HepG2 (cell line): ENCODE measurements around the gene SHLD1. TPM values are rescaled to one million over a fixed set of nuclear protein-coding genes. Genes with fewer than 3 reads are reported as not detected.

Source experiments
- ATF2 ChIP-seq: sonication (generic); formaldehyde crosslinking; IDR thresholded peaks from 2 replicates; pipeline ENCODE4 v1.4.0; 2020; ENCODE audit warnings: missing genetic modification reagents
- CEBPB ChIP-seq: IDR thresholded peaks from 2 replicates; pipeline ENCODE4 v1.6.1; 2011; ENCODE audit warnings: low read depth, low read length, improper control_type of control experiment, borderline replicate concordance
- CSRNP1 ChIP-seq: sonication (generic); formaldehyde crosslinking; IDR thresholded peaks from 2 replicates; pipeline ENCODE4 v1.8.1; 2023; ENCODE audit warnings: mild to moderate bottlenecking, missing genetic modification reagents
- GATA4 ChIP-seq: sonication (generic); IDR thresholded peaks from 2 replicates; pipeline ENCODE4 v1.6.1; 2016; ENCODE audit warnings: antibody characterized with exemption, low read depth, borderline replicate concordance
- GLMP ChIP-seq: sonication (generic); formaldehyde crosslinking; IDR thresholded peaks from 2 replicates; pipeline ENCODE4 v1.9.0; 2021; ENCODE audit warnings: missing genetic modification reagents, mild to moderate bottlenecking, borderline replicate concordance
- JUND ChIP-seq: sonication (generic); formaldehyde crosslinking; IDR thresholded peaks from 2 replicates; pipeline ENCODE4 v1.8.0; 2022; ENCODE audit warnings: mild to moderate bottlenecking, missing genetic modification reagents
- NFKBIZ ChIP-seq: IDR thresholded peaks from 2 replicates; pipeline ENCODE4 v1.6.1; 2018; ENCODE audit warnings: missing genetic modification reagents, missing compliant biosample characterization
- PAWR ChIP-seq: sonication (generic); formaldehyde crosslinking; IDR thresholded peaks from 2 replicates; pipeline ENCODE4 v1.4.0; 2020; ENCODE audit warnings: missing genetic modification reagents, mild to moderate bottlenecking, borderline replicate concordance
- PHF21A ChIP-seq: sonication (generic); formaldehyde crosslinking; IDR thresholded peaks from 2 replicates; pipeline ENCODE4 v1.5.0; 2020; ENCODE audit warnings: mild to moderate bottlenecking, missing genetic modification reagents
- RNF219 ChIP-seq: sonication (generic); formaldehyde crosslinking; IDR thresholded peaks from 2 replicates; pipeline ENCODE4 v1.5.0; 2020; ENCODE audit warnings: mild to moderate bottlenecking, missing genetic modification reagents
- SMARCE1 ChIP-seq: fragments of 450-650 bp; IDR thresholded peaks from 2 replicates; pipeline ENCODE4 v1.6.1; 2017; ENCODE audit warnings: borderline replicate concordance
- SSRP1 ChIP-seq: IDR thresholded peaks from 2 replicates; pipeline ENCODE4 v1.6.1; 2016; ENCODE audit warnings: control low read depth
- THRA ChIP-seq: sonication (generic); formaldehyde crosslinking; IDR thresholded peaks from 2 replicates; pipeline ENCODE4 v1.4.0; 2020; ENCODE audit warnings: missing genetic modification reagents, borderline replicate concordance
- TRIM24 ChIP-seq: sonication (generic); formaldehyde crosslinking; IDR thresholded peaks from 2 replicates; pipeline ENCODE4 v1.8.0; 2022; ENCODE audit warnings: mild to moderate bottlenecking, missing genetic modification reagents
- ZNF34 ChIP-seq: sonication (generic); formaldehyde crosslinking; IDR thresholded peaks from 2 replicates; pipeline ENCODE4 v1.4.0; 2020; ENCODE audit warnings: mild to moderate bottlenecking, missing genetic modification reagents, borderline replicate concordance
- ZNF597 ChIP-seq: sonication (generic); formaldehyde crosslinking; IDR thresholded peaks from 2 replicates; pipeline ENCODE4 v1.5.0; 2020; ENCODE audit warnings: missing genetic modification reagents
- ZNF775 ChIP-seq: sonication (generic); formaldehyde crosslinking; IDR thresholded peaks from 2 replicates; pipeline ENCODE4 v1.4.0; 2020; ENCODE audit warnings: missing genetic modification reagents, mild to moderate bottlenecking, moderate library complexity, borderline replicate concordance
- ZNF781 ChIP-seq: sonication (generic); formaldehyde crosslinking; IDR thresholded peaks from 2 replicates; pipeline ENCODE4 v1.5.1; 2020; ENCODE audit warnings: borderline replicate concordance, mild to moderate bottlenecking, missing genetic modification reagents; ENCODE audit errors: not compliant biosample characterization
- polyA plus RNA-seq, 8 experiments: library from polyadenylated mRNA; depleted of rRNA in 3 of 8; stranded (reverse) in 7 of 8; unstranded in 1 of 8; fragments of >200 nt; fragmentation: Illumina TruSeq in 4 of 8; extraction: Trizol in 4 of 8; gene quantifications; 2 replicates each; pipeline versions ENCODE4 v1.2.1 to v1.2.3, GENCODE V29; 2011 to 2016; ENCODE audit warnings: low read depth in 4 of 8, missing spikeins in 1 of 8, mixed read lengths in 1 of 8; ENCODE audit not compliant: insufficient read depth in 1 of 8
- total RNA-seq, 5 experiments: library from RNA; depleted of rRNA; stranded (reverse); fragments of >200 nt; fragmentation: Illumina TruSeq; extraction: Trizol; gene quantifications; 2 replicates each; pipeline ENCODE4 v1.2.3, GENCODE V29; 2016; ENCODE audit warnings: low read depth in 1 of 5

SHLD1 gene
- total and polyA plus RNA-seq, 2 of the 13 experiments (the other 11 are each of a cell fraction or from before 2014, with no cell fraction given), result 8.9 to 10.0 TPM

GRCh38 chr20:5779071-5779900 is 29.1 kb downstream of the SHLD1 start (continued):
- TF ChIP-seq ZNF597 (CRISPR knock-in tag), result no peak
- TF ChIP-seq THRA (CRISPR knock-in tag), result peak; percentile 100
- no peak for TF ChIP-seq ZNF775 (CRISPR knock-in tag)
- TF ChIP-seq ZNF781 (CRISPR knock-in tag), result no peak
- TF ChIP-seq RNF219 (CRISPR knock-in tag), result no peak
- TF ChIP-seq ZNF34 (CRISPR knock-in tag), result peak; percentile 54; the same call in 1 of the 2 replicates
- TF ChIP-seq PHF21A (CRISPR knock-in tag), result peak; percentile 86
- peak; percentile 72; the same call in 1 of the 2 replicates for TF ChIP-seq SMARCE1
- peak; percentile 98 for TF ChIP-seq NFKBIZ
- TF ChIP-seq GLMP (CRISPR knock-in tag), result no peak
- peak; percentile 99 for TF ChIP-seq TRIM24
- peak; percentile 94; the same call in 1 of the 2 replicates for TF ChIP-seq SSRP1 (CRISPR knock-in tag)
- peak; percentile 66; the same call in 1 of the 2 replicates for TF ChIP-seq ATF2 (CRISPR knock-in tag)
- TF ChIP-seq JUND (CRISPR knock-in tag), result peak; percentile 98
- peak; percentile 98 for TF ChIP-seq CEBPB
- TF ChIP-seq CSRNP1 (CRISPR knock-in tag), result peak; percentile 64; the same call in 1 of the 2 replicates
- TF ChIP-seq PAWR, result no peak
- peak; percentile 82; the same call in 1 of the 2 replicates for TF ChIP-seq GATA4
